Mucosa of gallbladder (tissue), 1 donor: Measurements from ENCODE around the gene ZNF677. TPM values are rescaled to one million over a fixed set of nuclear protein-coding genes. Genes with fewer than 3 reads are reported as not detected.
"Not testable (repeated sequence)": the region's sequence is repeated elsewhere in the genome, so short reads cannot be mapped to it uniquely, and the experiment has no call there.

Experiments used
- DNase-seq: peaks from one replicate; pipeline ENCODE4 v3.0.0-alpha.2; 2020; ENCODE audit warnings: low spot score
- total RNA-seq: library from RNA; stranded (reverse); gene quantifications from one replicate; pipeline ENCODE4 v1.2.1, GENCODE V29; 2021
- donor health status: DM: no; HTN: no; CAD: no.

The ZNF677 gene
- total RNA-seq: 21.4 TPM

- DNase-seq: peak; percentile 91
Measured at GRCh38 chr19:53254411-53255341, at the start of gene ZNF677. TSS of gene ZNF677 (minus strand) at chr19:53254873. CDS start at chr19:53251550, 3,323 bp downstream.

GRCh38 chr19:53301341-53301740 is 46.7 kb upstream of the ZNF677 start:
- not testable (repeated sequence) for DNase-seq

GRCh38 chr19:53294786-53295441 is 40.2 kb upstream of the ZNF677 start:
- no peak for DNase-seq

GRCh38 chr19:53290758-53291549 is 36.3 kb upstream of the ZNF677 start:
- no peak for DNase-seq

DNA sequence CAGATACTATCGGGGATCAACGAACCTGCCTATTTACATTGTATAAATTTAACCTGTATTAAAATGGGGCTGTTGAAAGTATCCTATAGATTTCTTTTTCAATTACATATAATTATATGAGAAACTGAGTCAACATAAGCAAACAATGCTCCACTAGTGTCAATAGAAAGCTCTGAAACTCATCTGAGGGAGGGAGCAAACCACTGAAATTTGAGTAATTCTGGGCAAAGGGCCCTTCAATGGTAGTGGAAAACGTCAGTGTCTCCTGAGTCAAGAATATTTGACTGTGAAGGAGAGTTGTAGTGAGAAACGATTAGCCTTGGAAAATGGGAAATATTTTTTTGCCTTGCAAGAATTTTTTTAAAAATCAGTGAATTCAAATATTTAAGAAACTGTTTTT is 30.4 kb upstream of the ZNF677 start:
- DNase-seq: no peak

GRCh38 chr19:53281947-53282346 is 27.3 kb upstream of the ZNF677 start:
- DNase-seq: not testable (repeated sequence)

- DNase-seq: no peak
Measured at GRCh38 chr19:53275480-53275879, 20.8 kb upstream of the ZNF677 start.

- no peak for DNase-seq
Measured at GRCh38 chr19:53272044-53272443, 17.4 kb upstream of the ZNF677 start.

- not testable (repeated sequence) for DNase-seq
Measured at GRCh38 chr19:53269861-53270260, 15.2 kb upstream of the ZNF677 start.

DNA sequence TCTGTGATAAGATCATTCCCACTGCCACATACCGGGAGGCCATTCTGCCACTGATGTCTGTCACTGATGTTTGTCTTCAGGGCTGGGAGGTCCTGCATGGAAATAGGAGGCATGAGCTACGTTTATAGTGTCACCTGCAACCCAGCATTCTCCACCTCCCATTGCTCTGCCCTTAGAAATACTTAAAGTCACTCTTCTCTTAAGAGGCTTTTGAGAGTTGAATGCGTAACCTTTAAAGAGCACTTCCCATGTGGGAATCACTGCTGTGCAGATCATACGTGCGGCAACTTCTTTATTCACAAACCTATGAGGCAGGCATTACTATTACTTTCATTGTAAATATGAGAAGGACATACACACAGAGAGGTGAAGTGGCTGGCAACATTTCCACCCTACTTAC is 12.9 kb upstream of the ZNF677 start, which contains the start of gene VN1R4:
Gene VN1R4 (minus strand): TSS at position 101 of the 400 bp plus-strand sequence. CDS start 58 bp downstream, at position 43.
- not testable (repeated sequence) for DNase-seq

GRCh38 chr19:53257715-53258342 is 3.2 kb upstream of the ZNF677 start, which contains the start of gene VN1R2:
TSS of gene VN1R2 (plus strand) at chr19:53258292. CDS start at chr19:53258376, 84 bp downstream.
- not testable (repeated sequence) for DNase-seq

- no peak for DNase-seq
Measured at GRCh38 chr19:53246498-53246897, 8.2 kb downstream of the ZNF677 start.

GRCh38 chr19:53237114-53237777 is 17.4 kb downstream of the ZNF677 start:
- no peak for DNase-seq

- no peak for DNase-seq
Measured at GRCh38 chr19:53224606-53225005, 30.1 kb downstream of the ZNF677 start.

DNA sequence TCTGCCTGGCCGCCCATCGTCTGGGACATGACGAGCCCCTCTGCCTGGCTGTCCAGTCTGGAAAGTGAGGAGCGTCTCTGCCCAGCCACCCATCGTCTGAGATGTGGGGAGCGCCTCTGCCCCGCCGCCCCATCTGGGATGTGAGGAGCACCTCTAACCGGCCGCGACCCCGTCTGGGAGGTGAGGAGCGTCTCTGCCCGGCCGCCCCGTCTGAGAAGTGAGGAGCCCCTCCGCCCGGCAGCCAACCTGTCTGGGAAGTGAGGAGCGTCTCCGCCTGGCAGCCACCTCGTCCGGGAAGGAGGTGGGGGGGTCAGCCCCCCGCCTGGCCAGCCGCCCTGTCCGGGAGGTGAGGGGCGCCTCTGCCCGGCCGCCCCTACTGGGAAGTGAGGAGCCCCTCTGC is 32.0 kb downstream of the ZNF677 start:
- not testable (repeated sequence) for DNase-seq

DNA sequence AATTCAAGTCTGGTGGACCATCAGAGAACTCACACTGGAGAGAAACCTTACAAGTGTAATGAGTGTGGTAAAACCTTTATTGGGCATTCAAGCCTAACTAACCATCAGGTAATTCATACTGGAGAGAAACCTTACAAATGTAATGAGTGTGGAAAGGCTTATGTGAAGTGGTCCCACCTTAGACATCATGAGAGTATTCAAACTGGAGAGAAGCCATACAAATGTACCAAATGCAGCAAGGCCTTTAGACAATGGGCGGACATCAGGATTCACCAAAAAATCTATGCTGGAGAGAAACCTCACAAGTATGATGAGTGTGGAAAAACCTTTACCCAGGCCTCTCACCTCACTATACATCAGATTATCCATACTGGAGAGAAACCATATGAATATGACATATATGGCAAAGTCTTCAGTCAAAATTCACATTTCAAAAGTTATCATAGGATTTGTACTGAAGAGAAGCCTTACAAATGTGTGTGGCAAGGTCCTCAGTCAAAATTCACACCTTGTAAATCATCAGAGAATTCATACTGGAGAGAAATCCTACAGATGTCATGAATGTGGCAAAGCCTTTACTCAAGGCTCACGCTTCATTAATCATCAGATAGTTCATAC is 41.9 kb downstream of the ZNF677 start:
- DNase-seq: no peak

- not testable (repeated sequence) for DNase-seq
Measured at GRCh38 chr19:53211554-53211953, 43.1 kb downstream of the ZNF677 start.

DNA sequence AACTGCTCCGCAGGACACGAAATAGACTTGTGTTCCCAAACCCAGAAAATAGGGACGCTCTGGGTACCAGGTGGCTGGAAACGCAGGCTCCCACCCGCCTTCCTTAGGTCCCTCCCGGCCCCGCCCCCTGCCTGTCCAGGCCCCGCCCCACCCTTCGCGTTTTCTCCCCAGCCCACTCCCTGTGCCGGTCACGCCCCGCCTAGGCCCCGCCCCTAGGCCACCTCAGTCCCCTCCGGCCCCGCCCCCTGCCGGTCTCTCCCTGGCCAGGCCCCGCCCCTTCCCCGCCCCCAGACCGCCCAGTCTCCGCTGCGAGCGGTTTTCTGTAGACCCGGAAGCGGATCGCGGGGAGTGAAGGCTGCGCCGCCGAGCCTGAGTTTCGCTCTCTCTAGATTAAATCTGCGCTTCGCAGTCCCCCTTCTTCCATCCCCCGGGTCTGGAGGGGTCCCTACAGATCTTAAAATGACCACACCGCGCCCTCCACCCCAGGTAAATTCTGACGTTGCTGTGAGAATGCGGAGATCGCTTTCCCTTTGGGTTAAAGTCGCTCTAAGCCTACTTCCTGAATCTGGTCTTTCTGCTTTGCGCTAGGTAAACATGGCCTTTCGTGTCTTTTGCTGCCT is 57.8 kb downstream of the ZNF677 start:
- peak; percentile 98 for DNase-seq

DNA sequence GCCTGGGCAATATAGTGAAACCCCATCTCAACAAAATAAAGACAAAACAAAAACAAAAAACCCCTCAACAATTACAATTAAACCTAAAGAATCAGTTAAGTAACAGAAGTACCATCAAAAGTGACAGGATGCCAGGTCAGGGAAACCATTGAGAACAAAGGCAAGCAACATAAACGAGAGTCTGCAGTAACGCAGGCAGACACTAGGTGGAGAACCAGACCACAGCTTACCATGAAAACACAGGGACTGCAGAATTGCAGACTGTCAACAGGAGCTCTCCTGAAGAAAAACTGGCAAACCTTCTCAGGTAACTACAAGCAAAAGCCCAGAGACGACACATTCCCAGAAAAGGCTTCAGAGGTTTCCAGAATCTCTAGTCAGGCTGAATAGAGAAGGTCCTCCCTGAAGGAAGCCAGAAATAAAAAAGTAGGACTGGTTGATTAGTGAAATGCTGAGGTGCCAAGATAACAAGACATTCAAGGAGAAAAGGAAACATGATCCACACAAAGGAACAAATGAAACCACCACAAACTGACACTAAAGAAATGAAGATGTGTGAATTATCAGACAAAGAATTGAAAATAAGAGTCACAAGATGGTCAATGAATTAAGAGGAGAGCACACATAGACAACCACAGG is 59.3 kb downstream of the ZNF677 start:
- DNase-seq: peak; percentile 89
